Endothelial cell (in vitro differentiated cells): ENCODE results near the gene EFCAB13. TPM values are rescaled to one million over a fixed set of nuclear protein-coding genes. Genes with fewer than 3 reads are reported as not detected.
"Not testable (repeated sequence)": the region's sequence is repeated elsewhere in the genome, so short reads cannot be mapped to it uniquely, and the experiment has no call there.

Experiments
- DNase-seq: peaks from one replicate; pipeline ENCODE4 v3.0.0; 2021; ENCODE audit warnings: low spot score
- H3K27ac Mint-ChIP-seq: one replicate; pipeline ENCODE4 v1.8.0; 2021; ENCODE audit warnings: mixed read lengths, inconsistent platforms; ENCODE audit not compliant: unreplicated experiment
- H3K27me3 Mint-ChIP-seq: one replicate; pipeline ENCODE4 v1.8.0; 2021; ENCODE audit warnings: mild to moderate bottlenecking, moderate library complexity, mixed read lengths, inconsistent platforms; ENCODE audit not compliant: unreplicated experiment
- H3K36me3 Mint-ChIP-seq: one replicate; pipeline ENCODE4 v1.8.0; 2021; ENCODE audit warnings: mild to moderate bottlenecking, low read depth, mixed read lengths, inconsistent platforms; ENCODE audit not compliant: unreplicated experiment
- H3K4me1 Mint-ChIP-seq: one replicate; pipeline ENCODE4 v1.8.0; 2021; ENCODE audit warnings: mild to moderate bottlenecking, mixed read lengths, inconsistent platforms; ENCODE audit not compliant: unreplicated experiment
- H3K4me3 Mint-ChIP-seq: one replicate; pipeline ENCODE4 v1.8.0; 2021; ENCODE audit warnings: mild to moderate bottlenecking, mixed read lengths, inconsistent platforms; ENCODE audit not compliant: unreplicated experiment
- H3K9me3 Mint-ChIP-seq: one replicate; pipeline ENCODE4 v1.8.0; 2021; ENCODE audit warnings: mixed read lengths, inconsistent platforms; ENCODE audit not compliant: unreplicated experiment
- total RNA-seq: library from RNA; stranded (reverse); fragmentation: NEBNext Ultra II Directional; extraction: Animal tissue kit (Norgen Biotek cat#: 25700); gene quantifications from one replicate; pipeline ENCODE4 v1.2.1, GENCODE V29; 2021; ENCODE audit not compliant: unreplicated experiment
- TF ChIP-seq, protein P1 (sequence below): fragments of 200-600 bp; sonication (generic); IDR thresholded peaks from one replicate; pipeline ENCODE4 v1.5.0; 2021; ENCODE audit warnings: antibody characterized with exemption; ENCODE audit not compliant: unreplicated experiment

The EFCAB13 gene
- total RNA-seq, 1 donor from 2014 or later: 4.6 TPM

DNA sequence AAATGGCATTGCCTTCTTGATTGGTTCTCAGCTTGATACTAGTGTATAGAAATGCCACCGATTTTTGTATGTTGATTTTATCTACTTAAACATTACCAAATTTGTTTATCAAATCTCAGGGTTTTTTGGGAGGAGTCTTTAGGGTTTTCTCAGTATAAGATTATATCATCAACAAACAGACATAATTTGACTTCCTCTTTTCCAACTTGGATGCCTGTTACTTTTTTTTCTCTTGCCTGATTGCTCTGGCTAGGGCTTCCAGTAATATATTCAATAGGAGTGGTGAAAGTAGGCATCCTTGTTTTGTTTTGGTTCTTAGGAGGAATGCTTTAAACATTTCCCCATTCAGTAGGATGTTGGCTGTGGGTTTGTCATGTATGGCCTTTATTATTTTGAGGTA lies 29.1 kb downstream of the EFCAB13 start:
- no peak for DNase-seq
- H3K4me1 Mint-ChIP-seq: no peaks in the 10 kb centered on the region
- no peaks in the 10 kb centered on the region for H3K36me3 Mint-ChIP-seq
- peaks cover 2% of the 10 kb centered on the region for H3K27me3 Mint-ChIP-seq
- no peaks in the 10 kb centered on the region for H3K9me3 Mint-ChIP-seq
- no peak overlapping the region for H3K27ac Mint-ChIP-seq
- no peak overlapping the region for H3K4me3 Mint-ChIP-seq
- TF ChIP-seq, protein P1, sequence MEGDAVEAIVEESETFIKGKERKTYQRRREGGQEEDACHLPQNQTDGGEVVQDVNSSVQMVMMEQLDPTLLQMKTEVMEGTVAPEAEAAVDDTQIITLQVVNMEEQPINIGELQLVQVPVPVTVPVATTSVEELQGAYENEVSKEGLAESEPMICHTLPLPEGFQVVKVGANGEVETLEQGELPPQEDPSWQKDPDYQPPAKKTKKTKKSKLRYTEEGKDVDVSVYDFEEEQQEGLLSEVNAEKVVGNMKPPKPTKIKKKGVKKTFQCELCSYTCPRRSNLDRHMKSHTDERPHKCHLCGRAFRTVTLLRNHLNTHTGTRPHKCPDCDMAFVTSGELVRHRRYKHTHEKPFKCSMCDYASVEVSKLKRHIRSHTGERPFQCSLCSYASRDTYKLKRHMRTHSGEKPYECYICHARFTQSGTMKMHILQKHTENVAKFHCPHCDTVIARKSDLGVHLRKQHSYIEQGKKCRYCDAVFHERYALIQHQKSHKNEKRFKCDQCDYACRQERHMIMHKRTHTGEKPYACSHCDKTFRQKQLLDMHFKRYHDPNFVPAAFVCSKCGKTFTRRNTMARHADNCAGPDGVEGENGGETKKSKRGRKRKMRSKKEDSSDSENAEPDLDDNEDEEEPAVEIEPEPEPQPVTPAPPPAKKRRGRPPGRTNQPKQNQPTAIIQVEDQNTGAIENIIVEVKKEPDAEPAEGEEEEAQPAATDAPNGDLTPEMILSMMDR: no peak

DNA sequence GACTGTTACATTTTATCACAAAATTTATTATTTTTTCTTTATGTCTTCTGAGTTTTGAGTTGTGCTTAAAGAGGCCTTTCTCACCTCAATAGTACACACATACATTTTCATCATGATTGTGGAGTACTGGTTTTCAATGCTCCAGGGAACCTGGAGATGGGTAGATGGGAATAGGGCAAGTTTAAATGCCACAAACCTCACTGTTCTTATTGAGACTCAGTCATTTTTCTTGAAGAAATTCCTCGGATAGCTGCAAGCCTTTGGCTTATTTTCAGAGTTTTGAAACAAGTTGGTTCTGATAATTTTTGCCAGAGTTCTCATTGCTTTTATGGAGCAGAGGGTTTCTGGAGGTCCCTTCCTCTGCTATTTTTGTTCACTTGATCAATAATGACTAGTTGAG lies 34.9 kb downstream of the EFCAB13 start:
- DNase-seq: no peak
- H3K27ac Mint-ChIP-seq: no peak overlapping the region
- H3K9me3 Mint-ChIP-seq: no peaks in the 10 kb centered on the region
- no peak overlapping the region for H3K4me3 Mint-ChIP-seq
- TF ChIP-seq, protein P1: no peak
- no peaks in the 10 kb centered on the region for H3K4me1 Mint-ChIP-seq
- peaks cover 5% of the 10 kb centered on the region for H3K27me3 Mint-ChIP-seq
- peaks cover 12% of the 10 kb centered on the region for H3K36me3 Mint-ChIP-seq

DNA sequence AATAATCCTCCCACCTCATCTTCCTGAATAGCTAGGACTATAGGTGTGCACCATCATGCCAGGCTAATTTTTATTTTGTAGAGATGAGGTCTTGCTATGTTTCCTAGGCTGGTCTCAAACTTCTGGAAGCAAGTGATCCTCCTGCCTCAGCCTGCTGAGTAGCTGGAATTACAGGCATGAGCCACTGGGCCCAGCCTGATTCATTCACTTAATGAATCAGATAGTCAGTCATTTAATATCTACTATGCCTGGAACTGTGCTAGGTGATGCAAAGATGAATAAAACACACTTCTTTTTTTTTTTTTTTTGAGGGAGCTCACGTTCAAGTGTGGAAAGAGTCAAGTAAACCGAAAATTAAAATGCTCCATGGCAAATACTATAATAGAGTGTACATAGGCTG lies 39.4 kb downstream of the EFCAB13 start:
- no peak overlapping the region for H3K4me3 Mint-ChIP-seq
- no peak for DNase-seq
- H3K27ac Mint-ChIP-seq: no peak overlapping the region
- H3K4me1 Mint-ChIP-seq: no peaks in the 10 kb centered on the region
- TF ChIP-seq, protein P1: no peak
- H3K9me3 Mint-ChIP-seq: no peaks in the 10 kb centered on the region
- peaks cover 3% of the 10 kb centered on the region for H3K27me3 Mint-ChIP-seq
- H3K36me3 Mint-ChIP-seq: peaks cover 14% of the 10 kb centered on the region

DNA sequence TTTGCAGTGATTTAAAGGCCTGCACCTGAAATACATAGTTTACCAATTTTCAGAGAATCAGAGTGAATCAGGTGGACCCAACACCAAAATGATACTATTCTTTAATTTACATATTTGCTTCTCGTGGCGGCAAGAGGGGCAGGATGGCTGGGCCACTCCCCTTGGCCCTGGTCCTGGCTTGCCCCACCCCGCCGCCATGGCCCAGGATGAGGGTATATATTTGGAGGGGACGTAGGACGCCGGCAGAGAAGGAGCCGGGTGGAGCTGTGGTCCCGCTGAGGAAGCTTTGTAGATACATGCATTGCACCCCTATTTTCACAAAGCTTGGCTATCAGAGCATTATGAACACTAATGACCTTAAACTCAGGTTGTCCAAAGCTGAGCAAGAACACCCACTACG lies 43.5 kb downstream of the EFCAB13 start:
- TF ChIP-seq, protein P1: no peak
- Mint-ChIP-seq H3K4me3 (no peak overlapping the region), H3K36me3 (peaks cover 14% of the 10 kb centered on the region), H3K9me3 (no peaks in the 10 kb centered on the region), H3K27ac (no peak overlapping the region), H3K27me3 (peaks cover 3% of the 10 kb centered on the region), H3K4me1 (no peaks in the 10 kb centered on the region)
- no peak for DNase-seq

DNA sequence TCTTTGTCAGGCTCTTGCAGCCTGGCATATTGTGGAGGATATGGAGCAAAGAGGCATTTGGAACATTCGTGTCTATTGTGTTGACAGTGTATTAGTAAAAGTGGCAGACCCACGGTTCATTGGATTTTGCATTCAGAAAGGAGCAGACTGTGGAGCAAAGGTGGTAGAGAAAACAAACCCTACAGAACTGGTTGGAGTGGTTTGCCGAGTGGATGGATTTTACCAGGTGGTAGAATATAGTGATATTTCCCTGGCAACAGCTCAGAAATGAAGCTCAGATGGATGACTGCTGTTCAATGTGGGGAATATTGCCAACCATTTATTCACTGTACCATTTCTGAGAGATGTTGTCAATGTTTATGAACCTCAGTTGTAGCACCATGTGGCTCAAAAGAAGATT lies 44.5 kb downstream of the EFCAB13 start:
- TF ChIP-seq, protein P1: no peak
- Mint-ChIP-seq H3K4me3 (no peak overlapping the region), H3K27ac (no peak overlapping the region), H3K4me1 (no peaks in the 10 kb centered on the region), H3K36me3 (peaks cover 6% of the 10 kb centered on the region), H3K27me3 (peaks cover 3% of the 10 kb centered on the region), H3K9me3 (no peaks in the 10 kb centered on the region)
- no peak for DNase-seq

DNA sequence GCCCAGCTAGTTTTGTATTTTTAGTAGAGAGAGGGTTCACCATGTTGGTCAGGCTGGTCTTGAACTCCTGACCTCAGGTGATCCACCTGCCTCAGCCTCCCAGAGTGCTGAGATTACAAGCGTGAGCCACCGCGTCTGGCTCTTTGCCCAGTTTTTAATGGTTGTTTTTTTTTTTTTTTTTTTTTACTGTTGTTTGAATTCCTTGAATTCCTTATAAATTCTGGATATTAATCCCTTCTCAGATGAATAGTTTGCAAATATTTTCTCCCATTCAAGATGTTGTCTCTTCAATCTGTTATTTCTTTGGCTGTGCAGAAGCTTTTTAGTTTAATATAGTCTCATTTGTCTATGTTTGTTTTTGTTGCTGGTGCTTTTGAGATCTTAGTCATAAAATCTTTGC lies 47.1 kb downstream of the EFCAB13 start:
- not testable (repeated sequence) for H3K36me3 Mint-ChIP-seq, DNase-seq, H3K4me3 Mint-ChIP-seq, H3K9me3 Mint-ChIP-seq, H3K27me3 Mint-ChIP-seq, H3K27ac Mint-ChIP-seq, H3K4me1 Mint-ChIP-seq
